NCI-H446 treated with DMSO at 0.1 percent for 48 hours (cell line): ENCODE data around the gene LTC4S.
"Not testable (repeated sequence)": the region's sequence is repeated elsewhere in the genome, so short reads cannot be mapped to it uniquely, and the experiment has no call there.

ENCODE experiments used
- DNase-seq: peaks from one replicate; lab custom pipeline; 2025; lab: John Stamatoyannopoulos, UW

Gene LTC4S

DNA sequence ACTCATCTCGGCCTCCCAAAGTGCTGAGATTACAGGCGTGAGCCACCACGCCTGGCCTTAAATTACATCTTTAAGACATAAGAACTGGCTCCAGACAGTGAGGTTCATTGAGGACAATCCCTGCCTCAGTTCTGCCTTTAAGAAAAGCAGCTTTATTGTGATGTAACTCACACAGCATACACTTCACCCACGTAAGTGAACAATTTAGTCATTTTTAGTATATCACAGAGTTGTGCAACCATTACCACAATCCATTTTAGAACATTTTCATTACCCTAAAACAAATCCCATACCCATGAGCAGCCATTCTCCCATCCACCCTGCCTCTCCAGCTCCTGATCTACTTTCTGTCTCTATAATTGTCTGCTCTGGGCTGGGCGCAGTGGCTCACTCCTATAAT, 24.0 kb upstream of the LTC4S start:
- DNase-seq, result no peak

DNA sequence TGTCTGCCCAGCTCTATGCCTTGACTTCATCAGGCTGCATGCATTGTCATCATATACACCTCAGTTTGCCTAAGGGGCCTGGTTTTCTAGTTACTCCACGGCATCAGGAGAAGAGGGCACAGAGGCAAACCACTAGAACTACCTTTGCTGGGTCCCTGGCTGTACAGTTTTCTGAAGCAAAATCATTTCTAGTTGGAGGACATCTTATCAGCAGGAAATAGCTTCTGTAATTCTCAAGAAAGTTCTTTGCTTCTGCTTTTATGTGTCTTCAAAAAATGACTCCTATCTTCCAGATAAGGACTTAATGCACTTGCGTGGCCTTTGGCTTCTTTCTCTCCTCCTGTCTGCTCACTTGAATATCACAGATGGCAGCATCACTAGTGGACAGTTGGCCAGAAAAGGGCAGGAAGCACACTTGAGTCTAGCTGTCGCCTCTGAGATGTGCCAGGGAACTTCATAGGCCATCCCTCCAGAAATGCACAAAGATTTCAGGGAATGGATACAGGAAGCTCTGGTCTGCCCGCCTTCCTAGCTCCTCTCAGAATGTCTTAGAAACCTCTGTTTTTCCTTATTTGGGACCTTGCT, 22.4 kb upstream of the LTC4S start:
- no peak for DNase-seq

DNA sequence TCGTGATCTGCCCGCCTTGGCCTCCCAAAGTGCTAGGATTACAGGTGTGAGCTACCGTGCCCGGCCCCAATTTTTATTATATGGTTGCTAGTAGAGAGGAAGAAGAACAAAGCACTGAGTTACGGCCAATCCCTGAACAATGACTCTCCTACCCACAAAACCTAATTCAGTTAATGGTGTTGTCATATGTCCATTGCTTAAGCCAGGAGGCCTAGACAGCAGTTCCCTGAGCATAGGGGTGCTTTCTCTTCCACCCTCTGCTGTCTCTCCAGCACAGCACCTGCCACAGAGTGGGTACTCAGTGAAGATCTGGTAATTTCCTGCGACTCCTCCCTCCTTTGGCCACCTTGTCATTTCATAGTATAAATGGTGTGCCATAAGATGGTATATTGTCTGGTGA, 21.4 kb upstream of the LTC4S start:
- no peak for DNase-seq

DNA sequence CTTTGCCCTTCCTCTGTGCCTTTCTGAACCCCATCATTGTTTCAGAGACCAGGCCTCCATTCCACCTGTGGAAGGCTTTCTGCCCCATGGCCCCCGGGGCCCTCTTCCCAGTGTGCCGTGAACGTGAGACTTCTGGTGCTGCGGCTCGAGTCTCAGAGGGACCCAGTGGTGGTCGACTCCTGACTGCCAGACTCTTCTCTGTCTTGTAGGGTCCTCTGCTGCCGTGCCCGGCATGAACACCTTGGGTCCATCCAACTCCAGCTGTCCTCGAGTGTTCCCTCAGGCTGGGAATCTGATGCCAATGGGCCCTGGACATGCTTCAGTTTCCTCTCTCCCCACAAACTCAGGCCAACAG, 20.1 kb upstream of the LTC4S start:
- DNase-seq, result no peak

DNA sequence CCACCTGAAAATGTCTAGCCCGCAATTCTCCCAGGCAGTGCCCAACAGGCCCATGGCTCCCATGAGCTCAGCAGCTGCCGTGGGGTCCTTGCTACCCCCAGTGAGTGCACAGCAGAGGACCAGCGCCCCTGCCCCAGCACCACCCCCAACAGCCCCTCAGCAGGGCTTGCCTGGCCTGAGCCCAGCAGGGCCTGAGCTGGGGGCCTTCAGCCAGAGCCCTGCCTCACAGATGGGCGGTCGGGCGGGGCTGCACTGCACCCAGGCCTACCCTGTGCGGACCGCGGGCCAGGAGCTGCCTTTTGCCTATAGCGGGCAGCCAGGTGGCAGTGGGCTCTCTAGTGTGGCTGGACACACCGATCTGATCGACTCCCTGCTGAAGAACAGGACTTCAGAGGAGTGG, 19.3 kb upstream of the LTC4S start:
- no peak for DNase-seq

DNA sequence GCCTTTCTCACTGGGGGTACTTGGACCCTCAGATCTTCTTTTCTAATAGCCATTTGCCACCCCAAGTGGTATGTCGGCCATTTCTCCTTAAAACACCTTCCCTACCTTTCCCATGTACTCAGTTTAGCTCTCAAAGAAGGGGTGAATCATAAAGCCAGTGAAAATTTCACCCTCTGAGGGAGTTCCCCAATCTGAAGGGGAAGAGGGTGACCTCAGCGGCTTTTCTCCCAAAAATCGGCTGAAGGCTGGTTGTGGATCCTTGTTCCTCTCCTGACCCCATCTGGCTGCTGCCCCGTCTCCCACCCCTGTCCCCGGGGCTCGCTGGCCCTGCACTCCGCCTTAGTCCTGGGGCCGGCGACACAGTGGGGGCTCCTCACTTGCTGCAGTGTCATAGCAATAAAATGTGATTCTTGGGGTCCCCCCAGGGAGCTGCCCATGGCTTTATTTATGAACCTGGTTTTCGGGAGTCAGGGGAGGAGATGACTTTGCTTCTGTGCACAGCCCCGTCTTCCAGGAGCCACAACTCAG, 17.3 kb upstream of the LTC4S start:
- DNase-seq, result no peak

DNA sequence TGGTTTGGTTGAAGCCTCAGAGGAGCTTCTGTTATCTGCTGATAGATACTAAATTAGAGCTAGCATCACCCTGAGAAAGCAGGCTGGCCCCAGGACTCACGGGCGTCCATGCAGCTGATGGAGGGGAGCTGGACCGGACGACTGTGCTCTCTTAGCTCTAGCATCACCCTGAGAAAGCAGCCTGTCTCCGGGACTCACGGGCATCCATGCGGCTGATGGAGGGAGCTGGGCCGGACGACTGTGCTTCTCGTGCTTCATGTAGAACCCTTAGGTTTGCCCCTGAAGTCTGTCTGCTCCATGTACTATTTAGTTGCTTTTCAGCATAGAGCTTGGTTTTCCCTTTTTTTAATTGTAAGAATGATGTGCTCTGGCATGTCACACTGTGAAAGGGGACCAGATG, 16.3 kb upstream of the LTC4S start:
- DNase-seq, result no peak

DNA sequence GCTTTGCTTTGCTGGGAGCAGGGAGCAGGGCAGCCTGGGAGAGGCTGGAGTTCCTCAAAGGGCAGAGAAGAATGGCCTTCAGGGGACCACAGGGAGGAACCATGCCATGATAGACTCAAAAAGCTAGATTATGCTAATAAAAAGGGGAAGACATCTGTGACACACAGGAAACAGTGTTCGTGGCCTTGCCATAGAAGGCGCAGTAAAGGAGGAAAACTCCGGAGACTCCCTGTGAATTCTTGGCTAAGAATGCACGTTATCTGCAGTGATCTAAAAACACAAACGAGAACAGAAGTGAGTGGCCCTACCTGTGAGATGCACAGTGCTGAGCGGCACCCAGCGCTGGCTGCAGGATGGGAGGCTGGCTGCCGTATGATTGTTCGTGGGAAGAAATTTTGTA, 15.9 kb upstream of the LTC4S start:
- DNase-seq, result no peak

DNA sequence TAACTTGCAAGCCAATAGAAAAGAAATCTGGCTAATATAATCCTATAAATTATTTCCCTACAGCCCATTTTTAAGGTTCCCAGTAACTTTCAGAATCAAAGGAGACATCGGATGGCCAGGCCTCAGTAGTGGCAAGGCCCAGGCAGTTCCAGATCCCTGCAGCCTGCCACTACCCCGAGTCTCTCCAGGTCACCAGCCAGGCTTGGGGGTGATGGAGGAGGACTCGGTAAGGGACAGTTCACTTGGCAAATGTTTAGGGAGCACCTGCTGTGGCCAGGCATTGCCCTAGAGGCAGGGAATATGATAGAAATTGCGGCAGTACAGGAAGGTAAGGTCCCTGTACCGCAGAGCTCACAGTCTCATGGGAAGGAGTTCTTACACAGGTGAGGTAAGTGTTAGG, 15.2 kb upstream of the LTC4S start:
- DNase-seq, result no peak

DNA sequence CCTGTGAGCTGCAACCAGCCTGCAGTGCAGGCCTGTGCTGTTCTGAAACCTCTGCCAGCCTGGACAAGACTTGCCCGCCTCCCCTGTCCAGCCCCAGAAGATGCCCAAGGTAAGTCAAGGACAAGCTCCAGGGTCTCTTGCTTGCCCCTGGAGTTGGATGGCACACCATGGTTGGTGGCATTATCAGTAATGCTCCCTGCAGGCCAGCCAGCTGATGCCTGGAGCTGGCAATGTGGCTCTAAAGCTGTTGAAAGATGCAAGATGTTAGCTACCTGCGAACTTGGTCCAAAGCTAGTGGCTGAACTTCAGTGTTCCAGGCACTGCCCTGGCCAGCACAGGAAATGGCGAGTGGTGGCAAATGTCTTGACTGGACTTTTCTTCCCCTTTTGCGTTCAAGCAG, 14.0 kb upstream of the LTC4S start:
- DNase-seq, result no peak

DNA sequence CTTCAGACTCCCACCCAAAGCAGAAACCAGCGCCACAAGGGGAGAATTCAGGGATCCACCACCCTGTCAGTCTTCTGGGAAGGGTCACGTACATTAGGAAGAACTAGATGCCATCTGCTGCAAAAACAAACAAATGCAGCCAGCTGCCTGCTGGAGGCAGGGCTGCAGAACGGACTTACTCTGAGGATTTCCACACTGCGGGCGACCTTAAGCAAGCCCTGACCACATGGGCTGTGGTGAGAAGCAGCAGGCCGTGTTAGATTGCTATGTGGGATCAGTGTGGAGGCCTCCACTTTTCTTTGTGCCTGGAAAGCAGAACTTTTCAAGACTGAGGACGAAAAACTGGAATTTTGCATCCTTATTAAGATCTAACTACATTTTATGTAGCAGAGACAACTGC, 13.4 kb upstream of the LTC4S start:
- DNase-seq, result no peak

DNA sequence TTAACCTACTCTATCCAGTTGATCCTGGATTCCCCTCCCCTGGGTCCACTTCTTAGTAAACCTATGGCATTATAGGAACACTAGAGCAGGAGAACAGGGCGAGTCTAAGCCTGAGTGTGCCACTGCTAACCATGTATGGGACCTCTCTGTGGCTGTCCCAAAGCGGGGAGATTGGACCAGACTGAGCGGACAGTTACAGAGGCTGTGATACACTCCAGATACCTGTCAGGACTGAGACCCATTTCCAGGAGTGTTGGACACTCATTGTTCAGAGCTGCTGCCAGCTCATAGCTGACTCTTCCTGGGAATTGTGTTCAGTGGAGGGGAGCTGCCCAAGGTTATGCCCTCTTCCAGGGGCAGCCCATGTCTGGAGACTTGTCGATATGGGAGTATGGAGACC, 11.9 kb upstream of the LTC4S start:
- DNase-seq, result no peak

DNA sequence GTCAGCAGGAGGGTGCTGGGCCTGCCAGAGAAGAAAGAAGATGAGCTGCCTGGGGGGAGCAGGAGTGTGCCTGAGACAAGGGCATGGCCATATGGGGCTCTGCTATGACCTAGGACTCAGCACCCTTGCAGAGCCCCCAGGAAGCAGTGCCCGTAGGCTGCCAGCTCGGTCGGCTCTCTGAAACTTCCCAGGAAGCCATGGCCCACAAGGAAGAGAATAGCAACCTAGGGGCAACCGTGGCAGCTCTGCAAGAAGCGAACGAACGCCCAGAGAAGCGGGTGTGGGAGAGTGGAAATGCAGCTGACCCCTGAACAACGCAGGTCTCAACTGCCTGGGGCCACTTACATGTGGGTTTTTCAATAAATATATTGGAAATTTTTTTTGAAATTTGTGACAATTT, 10.7 kb upstream of the LTC4S start:
- DNase-seq, result no peak

DNA sequence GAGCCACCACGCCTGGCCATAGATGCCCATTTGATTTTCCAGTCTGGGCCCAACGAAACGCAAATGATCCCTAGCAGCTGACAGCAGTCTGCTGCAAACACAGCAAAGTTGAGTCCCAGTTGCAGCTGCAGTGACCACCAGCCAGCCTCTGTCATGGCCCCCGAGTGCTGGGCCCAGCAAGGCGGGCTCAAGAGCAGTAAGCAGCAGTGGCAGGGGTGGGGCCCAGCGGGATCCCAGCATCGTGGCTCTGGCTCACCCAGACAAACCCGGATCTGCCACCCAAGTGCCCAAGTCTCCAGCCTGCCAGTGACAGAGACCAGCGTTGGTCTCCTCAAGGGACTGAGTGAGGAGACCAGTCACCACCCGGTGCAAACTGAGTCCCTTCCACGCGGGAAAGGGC, 6.9 kb upstream of the LTC4S start:
- DNase-seq, result no peak

DNA sequence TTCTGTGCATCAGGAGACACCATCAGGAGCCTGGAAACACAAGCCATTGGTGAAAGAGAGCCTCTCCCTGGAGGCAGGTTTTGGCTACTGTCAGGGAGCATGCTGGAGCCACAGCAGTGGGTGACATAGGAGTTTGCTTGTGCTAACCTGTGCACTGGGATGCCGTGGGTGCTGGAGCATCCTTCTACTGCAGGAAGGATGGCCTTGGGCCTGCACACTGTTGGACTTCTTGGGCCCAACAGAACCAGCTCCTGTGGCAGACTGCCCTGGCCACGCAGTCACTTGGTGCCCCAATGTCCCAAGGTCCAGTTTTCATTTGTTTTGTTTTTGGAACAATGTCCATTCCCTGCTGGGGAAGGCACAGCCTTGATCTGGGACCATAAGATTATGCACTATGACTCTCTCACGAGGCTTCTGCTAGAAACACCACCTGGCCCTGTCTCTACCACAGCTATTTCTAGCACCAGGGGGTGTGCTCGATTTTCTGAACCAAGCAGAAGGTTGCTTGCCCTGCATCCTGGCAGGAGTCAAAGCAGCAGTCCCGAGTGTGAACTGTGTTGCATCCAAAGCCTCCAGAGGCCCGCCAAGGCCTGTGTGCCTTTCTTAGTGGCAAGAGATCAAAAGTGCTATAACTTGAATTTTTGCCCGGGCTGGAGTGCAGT, 5.5 kb upstream of the LTC4S start:
- DNase-seq, result no peak

DNA sequence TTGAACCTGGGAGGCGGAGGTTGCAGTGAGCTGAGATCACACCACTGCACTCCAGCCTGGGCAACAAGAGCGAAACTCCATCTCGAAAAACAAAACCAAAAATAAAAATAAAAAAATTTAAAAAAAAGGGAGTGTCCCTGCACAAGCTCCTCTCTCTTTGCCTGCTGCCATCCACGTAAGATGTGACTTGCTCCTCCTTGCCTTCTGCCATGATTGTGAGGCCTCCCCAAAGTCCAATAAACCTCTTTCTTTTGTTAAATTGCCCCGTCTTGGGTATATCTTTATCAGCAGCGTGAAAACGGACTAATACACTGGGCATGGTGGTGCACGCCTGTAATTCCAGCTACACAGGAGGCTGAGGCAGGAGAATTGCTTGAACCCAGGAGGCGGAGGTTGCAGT, 4.5 kb upstream of the LTC4S start:
- DNase-seq, result not testable (repeated sequence)

DNA sequence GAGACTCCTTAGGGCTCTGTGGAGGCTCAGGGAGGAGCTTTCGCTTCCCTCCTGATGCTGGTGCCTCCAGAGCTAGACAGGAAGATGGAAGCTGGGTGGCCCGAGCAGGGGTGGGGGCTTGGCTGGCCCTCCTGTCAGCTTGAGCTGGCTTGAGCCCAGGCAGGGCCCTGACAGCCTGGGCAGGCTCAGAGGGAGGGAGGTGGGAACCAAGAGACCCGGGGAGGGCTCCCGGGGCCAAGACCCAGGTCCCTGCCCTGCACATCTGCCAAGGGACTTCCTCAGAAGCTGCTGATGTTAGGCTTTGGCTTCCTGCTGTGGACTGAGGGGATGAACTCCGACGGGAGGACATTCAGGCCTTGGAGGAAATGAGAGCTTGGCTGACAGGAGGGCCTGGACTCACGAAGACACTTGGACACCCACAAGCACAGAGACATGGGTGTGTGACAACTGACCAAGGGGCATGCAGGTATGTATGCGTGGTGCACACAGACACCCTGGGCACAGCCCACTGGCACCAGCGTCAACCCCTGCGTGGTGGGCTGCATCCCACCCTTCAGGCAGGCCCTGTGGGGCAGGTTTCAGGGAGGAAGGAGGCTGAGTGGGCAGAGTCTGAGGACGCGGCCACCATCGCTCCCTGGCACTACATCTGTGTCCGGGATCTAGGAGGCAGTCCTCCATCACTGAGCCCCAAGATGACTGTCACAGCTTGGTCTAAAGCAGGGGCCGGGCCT, 1.7 kb upstream of the LTC4S start:
- no peak for DNase-seq

DNA sequence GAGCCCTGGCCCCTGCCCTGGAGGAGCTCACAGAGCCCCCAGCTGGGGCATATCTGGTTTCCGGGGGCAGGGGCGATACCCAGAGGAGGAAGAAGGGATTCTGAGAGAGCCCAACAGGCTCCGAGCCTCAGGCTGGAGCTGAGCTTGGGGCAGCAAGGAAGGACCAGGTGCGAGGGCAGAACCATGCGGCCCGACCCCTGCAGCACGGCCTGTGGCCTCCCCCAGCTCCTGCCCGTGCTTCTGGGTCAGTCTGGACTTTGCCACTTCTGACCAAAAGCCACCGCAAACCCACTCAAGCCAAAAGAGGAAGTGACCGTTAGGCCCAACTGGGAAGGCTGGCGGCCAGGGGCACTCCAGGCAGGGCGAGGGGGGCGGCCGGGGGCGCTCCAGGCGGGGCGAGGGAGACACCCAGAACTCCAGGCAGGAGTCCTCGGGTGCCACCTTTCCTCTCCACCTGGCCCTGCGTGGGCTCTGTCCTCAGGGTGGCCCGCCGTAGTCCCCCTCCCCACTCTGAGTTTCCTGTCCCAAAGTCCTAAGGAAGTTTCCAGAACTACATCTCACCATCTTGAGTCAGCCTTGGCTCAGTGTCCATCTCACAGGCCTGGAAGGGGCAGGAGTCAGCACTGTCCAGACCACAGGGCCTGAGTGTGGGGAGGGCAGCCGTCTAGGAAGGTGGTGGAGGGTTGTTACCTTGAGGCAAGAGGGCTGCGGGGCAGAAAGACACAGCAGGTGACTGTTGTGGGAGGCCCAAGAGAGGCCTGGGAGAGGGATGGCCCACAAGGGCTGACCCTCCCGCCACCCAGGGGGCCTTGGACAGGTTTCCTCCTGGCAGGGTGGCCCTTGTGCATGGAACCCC, 946 bp upstream of the LTC4S start:
- DNase-seq, result no peak

DNA sequence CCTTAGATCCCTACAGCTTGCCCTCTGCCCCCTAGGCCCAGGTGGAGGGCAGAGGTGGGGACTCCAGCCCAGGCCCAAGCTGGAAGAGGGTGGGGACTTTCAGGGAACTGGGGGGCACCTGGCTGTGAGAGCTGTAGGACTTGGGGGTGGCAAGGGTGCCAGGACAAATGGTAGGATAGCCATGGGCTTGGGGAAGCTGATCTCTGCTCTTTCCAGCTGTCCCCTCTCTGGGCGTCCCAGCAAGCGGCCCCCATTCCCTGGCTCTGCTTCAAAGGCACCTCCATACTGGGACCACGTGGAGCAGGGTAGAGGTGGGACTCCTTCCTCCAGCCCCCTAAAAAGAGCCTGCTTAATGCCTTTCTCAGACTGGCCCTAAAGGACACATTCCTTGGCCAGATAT, 385 bp downstream of the LTC4S start:
- no peak for DNase-seq

DNA sequence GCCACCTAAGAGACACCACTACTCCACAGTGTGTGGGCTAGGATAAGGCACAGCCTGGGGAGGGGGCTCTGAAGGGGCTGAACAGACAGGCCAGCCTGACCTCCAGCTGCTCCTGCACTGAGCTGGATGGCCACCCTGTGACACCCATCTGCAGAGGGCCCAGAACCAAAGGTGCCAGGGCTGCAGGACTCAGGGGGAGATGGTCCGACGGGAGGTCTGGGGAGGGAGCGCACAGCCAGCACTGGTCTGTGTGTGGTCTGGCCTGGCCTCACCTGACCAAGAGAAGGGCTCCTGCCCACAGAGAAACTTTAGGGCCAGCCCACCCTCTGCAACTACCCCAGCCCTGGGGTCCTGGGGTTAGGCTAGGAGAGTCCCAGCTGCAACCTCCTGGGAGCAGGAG, 789 bp downstream of the LTC4S start:
- no peak for DNase-seq

DNA sequence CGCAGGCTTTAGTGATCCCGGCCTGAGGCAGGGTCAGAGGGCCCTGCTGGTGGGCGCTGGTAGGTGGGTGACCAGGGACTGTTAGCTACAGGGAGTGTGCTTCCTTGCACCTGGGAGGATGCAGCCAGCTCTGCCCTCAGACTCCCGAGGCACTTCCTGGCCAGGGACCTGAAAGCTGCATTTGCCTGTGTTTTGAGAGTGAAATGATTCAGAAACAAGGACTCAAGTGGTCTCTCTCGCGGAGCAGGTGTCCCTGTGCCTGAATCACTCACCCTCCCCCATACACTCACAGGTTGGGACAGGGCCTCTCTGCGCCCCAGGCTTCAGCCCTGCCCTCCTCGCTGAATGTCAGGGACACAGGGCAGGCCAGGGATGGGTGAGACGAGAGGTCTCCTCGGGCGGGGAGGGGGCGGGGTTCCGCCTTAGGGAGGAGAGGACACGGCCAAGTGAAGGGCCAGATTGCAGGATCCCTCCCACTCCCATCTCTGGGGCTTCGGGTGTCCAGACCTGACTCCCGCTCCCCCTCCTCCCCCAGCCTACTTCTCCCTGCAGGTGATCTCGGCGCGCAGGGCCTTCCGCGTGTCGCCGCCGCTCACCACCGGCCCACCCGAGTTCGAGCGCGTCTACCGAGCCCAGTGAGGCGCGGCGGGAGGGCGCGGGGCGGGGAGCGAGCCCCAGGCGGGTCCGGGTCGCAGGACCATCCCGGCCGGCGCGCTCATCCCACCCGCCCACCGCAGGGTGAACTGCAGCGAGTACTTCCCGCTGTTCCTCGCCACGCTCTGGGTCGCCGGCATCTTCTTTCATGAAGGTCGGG, 1.5 kb downstream of the LTC4S start:
- DNase-seq, result no peak
